Thyroid gland (tissue), 4 donors: ENCODE data around the gene NLRC5.

Experiments used
- POLR2A ChIP-seq, 2 donors: fragments of 450-650 bp; IDR thresholded peaks; one replicate each; pipeline ENCODE4 v1.6.1; 2017; ENCODE audit warnings: antibody characterized with exemption in 2 of 2, mild to moderate bottlenecking in 2 of 2, moderate library complexity in 1 of 2
- TF ChIP-seq, protein P1 (sequence below), 6 experiments: fragments of 200-600 bp in 3 of 6; fragments of 450-650 bp in 3 of 6; sonication (generic) in 3 of 6; IDR thresholded peaks; one replicate each; pipeline ENCODE4 v1.5.1; 2016 to 2019; ENCODE audit warnings: antibody characterized with exemption in 6 of 6, mild to moderate bottlenecking in 2 of 6, inconsistent platforms in 1 of 6, moderate library complexity in 1 of 6

GRCh38 chr16:56995136-56995805 lies 5.9 kb downstream of the NLRC5 start:
- TF ChIP-seq, protein P1, sequence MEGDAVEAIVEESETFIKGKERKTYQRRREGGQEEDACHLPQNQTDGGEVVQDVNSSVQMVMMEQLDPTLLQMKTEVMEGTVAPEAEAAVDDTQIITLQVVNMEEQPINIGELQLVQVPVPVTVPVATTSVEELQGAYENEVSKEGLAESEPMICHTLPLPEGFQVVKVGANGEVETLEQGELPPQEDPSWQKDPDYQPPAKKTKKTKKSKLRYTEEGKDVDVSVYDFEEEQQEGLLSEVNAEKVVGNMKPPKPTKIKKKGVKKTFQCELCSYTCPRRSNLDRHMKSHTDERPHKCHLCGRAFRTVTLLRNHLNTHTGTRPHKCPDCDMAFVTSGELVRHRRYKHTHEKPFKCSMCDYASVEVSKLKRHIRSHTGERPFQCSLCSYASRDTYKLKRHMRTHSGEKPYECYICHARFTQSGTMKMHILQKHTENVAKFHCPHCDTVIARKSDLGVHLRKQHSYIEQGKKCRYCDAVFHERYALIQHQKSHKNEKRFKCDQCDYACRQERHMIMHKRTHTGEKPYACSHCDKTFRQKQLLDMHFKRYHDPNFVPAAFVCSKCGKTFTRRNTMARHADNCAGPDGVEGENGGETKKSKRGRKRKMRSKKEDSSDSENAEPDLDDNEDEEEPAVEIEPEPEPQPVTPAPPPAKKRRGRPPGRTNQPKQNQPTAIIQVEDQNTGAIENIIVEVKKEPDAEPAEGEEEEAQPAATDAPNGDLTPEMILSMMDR (IDR thresholded peaks at IDR 0.05) = no peak
- TF ChIP-seq POLR2A (IDR thresholded peaks at IDR 0.05) = no peak
